NCI-H2171 treated with DMSO at 0.1 percent for 48 hours (cell line): ENCODE measurements around the gene LURAP1L.

Experiments
- DNase-seq: peaks from one replicate; lab custom pipeline; 2025; lab: John Stamatoyannopoulos, UW

The LURAP1L gene

GRCh38 chr9:12813960-12814876 is 39.4 kb downstream of the LURAP1L start:
- DNase-seq = no peak

GRCh38 chr9:12814877-12815237 is 40.0 kb downstream of the LURAP1L start:
- no peak for DNase-seq

DNA sequence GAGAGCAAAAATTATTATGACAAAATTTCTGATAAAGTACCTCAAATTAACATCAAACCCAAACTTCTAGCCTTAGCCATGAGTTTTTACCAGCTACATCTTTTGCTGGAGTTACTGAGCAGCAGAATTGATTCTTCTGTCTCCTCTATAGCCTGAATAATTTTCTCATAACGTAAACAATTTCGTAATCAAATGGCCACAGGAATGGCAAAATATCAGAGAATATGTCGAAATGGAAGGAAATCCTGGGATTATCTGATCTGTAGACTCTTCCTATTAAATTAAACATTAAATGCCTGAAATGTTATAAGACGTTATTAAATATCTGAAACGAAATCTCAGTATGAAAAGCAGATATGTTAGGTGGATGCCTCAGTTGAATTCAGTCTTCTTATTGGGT is 41.1 kb downstream of the LURAP1L start:
- no peak for DNase-seq

DNA sequence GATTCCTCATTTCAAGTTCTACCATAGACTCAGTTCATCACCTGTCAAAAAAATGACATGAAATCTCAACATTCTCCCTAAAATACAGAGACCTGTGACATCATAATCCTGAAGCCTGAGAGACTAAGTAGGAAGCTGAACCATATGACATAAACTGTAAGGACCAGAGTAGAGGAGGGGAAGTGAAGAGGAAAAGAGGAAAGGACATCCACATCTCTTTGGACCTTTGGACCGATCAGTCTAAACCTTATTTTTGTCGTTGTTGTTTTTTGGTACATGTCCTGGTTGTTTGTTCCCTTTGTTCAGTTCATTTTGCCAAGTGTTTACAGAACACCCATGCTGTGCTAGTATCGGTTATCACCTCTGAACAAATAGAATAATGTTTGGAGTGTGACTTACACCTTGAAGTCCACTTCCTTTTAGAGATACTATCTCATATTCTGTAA is 41.9 kb downstream of the LURAP1L start:
- no peak for DNase-seq

GRCh38 chr9:12817702-12818101 is 42.9 kb downstream of the LURAP1L start:
- DNase-seq = no peak

- DNase-seq = no peak
Measured at GRCh38 chr9:12818431-12819000, 43.7 kb downstream of the LURAP1L start.

DNA sequence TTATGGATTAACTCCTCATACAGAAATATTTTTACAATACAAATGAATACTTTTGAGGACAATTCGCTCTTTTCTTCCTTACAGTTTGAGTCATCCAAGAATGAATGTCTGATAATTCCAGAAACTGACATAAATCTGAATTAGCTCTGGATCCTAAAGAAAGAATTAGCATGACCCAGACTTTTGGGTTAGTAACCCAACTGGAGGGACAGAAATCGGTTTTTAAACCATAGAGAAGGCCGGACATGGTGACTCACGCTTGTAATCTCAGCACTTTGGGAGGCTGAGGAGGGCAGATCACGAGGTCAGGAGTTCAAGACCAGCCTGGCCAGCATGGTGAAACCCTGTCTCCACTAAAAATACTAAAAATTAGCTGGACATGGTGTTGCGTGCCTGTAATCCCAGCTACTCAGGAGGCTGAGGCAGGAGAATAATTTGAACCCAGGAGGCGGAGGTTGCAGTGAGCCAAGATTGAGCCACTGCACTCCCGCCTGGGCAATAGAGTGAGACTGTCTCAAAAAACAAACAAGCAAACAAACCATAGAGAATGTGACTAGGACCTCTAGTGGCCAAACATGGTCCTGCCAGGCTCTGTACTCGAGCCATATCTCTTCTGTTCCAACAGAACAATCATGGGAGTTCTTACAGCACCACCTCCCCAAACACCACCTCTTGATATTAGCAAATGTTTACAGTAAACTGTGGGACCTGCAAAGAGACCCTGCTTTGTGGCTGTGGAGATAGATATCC is 44.8 kb downstream of the LURAP1L start:
- no peak for DNase-seq

GRCh38 chr9:12822111-12822510 is 47.3 kb downstream of the LURAP1L start:
- DNase-seq = no peak

DNA sequence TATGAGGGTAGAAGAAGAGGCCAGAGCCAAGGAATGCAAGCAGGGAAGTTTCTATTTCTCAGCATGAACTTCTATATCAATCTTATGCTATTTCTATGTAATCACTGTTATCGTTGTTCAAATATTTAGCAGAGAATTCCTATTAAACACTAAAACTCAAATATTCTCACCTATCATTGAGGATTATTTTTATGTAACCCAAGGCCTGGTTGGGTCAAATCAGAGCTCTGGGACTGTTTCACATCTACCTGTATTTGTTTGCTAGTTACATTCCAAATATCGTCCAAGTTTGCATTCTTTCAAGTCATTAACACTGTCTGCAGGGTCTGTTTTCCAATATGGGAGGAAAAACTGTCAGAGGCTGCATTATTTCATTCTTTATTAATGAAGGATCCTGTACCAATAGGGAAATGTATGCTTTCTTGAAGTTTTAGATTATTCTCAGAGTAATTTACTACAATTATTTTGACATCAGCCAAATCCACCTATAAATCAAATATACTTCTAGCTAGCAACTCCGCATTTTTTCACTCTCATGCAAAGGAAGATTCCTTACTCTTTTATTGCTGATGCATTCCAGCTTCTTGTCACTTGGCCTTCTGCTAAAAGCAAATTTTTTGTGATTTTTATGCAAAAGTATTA is 52.2 kb downstream of the LURAP1L start:
- DNase-seq = no peak

DNA sequence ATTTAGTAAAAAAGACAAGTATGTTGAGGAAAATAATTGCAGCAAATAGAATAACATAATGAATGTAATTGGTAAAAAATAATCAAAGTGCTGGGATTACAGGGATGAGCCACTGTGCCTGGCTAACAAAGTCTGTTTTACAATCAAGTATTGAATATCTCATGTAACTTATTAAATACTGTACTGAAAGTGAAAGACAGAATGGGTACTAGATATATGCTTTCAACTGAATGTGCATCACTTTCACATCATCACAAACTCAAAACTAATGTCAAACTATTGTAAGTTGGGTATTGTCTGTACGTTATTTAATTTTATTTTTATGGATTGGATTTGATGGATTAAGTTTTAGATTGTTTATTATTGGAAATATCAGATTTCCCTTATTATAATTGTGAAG is 58.9 kb downstream of the LURAP1L start:
- no peak for DNase-seq

GRCh38 chr9:12838546-12838945 is 63.7 kb downstream of the LURAP1L start:
- no peak for DNase-seq

GRCh38 chr9:12843735-12844134 is 68.9 kb downstream of the LURAP1L start:
- no peak for DNase-seq

GRCh38 chr9:12846035-12846434 is 71.2 kb downstream of the LURAP1L start:
- DNase-seq = no peak

GRCh38 chr9:12847561-12847960 is 72.7 kb downstream of the LURAP1L start:
- no peak for DNase-seq

GRCh38 chr9:12849486-12850003 is 74.7 kb downstream of the LURAP1L start:
- no peak for DNase-seq

DNA sequence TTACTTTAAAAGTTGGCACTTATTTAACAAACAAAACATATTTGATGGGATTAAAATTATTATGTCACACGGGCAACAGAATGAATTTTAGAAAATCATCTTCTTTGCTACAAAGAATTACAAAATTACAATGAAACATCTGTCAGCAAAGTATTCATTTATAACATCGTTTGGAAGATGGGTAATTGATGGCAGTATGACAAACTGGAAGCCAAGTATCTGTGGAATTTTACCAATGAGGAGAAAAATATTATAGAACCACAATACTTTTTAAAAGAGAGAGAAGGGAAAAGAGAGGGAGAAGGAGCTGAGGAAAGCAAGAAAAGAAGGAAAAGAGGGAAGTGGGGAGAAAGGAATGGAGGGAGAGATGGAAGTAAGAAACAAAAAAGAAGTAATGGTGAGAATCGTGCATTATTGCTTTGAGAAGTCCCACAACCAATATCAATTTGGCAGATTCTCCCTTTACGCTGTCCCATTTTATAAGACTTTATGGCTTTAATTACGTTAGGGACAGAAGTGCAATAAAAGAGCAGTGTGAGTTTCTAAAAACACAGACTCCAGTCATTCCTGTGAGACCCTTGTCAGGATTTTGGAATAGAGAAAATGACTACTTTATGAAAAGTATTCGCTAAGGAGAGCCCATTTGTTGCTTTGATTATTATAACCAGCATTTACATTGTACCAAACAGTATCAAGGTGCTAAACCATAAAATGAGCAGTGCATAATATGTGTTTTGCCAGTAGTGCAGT is 76.7 kb downstream of the LURAP1L start:
- DNase-seq = no peak

DNA sequence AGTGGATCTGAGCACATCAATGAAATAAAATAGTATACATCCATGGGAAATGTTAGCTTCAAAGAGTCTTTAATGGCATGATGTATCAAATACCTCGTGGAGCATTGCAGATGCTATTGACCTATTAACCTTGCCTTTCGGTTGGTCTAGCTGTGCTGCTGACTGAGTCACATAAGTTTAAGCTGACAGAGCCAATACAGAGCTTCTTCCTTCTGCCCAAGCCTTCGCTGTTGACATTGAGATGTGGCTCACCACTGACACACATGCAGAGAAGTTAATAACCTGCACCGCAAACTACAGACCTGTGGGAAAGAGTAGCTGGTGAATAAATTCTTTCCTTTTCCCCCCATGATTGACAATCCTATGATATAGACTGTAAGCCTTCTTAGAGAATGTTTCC is 78.2 kb downstream of the LURAP1L start:
- no peak for DNase-seq

DNA sequence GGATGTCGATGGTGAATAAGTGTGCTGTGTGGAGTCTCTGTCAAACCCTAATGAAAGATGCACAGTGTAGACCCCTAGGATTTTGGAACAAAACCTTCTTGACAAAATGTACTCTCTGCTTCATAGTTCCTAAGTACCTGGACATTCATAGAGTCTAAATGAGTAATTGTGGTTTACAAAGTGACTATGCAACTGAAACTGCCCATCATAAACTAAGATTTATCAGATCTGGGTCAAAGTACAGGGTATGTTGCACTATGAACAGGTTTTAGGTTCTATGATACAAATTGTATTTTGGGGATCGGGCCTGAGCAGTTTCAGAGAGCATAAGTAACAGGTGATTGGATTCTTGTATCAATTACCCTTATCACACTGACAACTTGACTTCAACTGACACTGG is 79.4 kb downstream of the LURAP1L start:
- DNase-seq = no peak

DNA sequence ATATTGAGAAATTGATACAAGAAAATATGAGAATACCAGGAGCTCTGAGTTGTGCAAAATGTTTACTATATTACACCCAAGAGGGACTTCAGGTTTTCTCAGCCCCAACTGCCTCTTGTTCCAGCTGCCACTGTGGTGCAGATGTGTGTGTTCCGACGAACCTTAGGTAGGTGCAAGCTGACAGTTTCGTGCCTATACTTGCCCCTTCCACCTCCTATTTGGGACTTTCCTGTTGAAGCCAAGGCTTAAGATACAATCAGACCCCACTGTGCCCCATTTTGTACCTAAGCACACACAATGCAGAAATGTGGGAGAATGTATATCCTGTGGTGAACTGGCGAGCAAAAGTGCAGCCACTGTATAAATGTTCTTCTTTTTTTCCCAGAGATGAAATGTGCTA is 80.2 kb downstream of the LURAP1L start:
- DNase-seq = peak; percentile 15

DNA sequence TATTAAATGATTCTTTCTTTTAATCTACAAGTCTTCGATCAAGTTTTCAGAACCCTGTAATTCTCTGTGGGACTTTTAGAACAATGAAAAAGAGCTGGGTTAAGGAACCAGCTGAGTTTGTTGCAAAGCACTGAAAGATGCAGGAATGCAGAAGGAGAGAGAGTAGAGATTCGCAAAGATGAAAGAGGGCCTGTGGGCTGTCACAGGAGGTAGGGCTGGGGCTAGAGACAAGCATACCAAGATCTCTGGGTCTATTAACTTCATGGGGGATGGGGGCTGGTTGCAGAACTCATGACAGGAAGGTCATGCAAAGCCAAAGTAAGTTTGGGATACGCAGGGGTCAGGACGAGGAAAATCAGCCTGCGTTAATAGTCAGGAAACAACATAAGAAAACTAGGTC is 81.8 kb downstream of the LURAP1L start:
- no peak for DNase-seq

GRCh38 chr9:12859704-12860251 is 85.0 kb downstream of the LURAP1L start:
- DNase-seq = no peak
